C4-2B (cell line): ENCODE results near the gene ATAD2B.
"Not testable (repeated sequence)": the region's sequence is repeated elsewhere in the genome, so short reads cannot be mapped to it uniquely, and the experiment has no call there.

Experiments used
- H3K27ac ChIP-seq: fragments of 450-650 bp; 2 replicates; pipeline ENCODE4 v1.5.1; 2017
- CTCF ChIP-seq: fragments of 450-650 bp; conservative IDR thresholded peaks from 2 replicates; pipeline ENCODE4 v1.5.1; 2017; ENCODE audit warnings: mild to moderate bottlenecking
- ZFX ChIP-seq: fragments of 450-650 bp; IDR thresholded peaks from 2 replicates; pipeline ENCODE4 v1.6.1; 2017

The ATAD2B gene

GRCh38 chr2:23791030-23791429, 135.9 kb downstream of the ATAD2B start:
- no peak for TF ChIP-seq CTCF
- TF ChIP-seq ZFX: no peak
- no peak overlapping the region for H3K27ac ChIP-seq

- H3K27ac ChIP-seq: no peak overlapping the region
- no peak for TF ChIP-seq CTCF
- no peak for TF ChIP-seq ZFX
These were observed 137.9 kb downstream of the ATAD2B start for GRCh38 chr2:23789012-23789411.

DNA sequence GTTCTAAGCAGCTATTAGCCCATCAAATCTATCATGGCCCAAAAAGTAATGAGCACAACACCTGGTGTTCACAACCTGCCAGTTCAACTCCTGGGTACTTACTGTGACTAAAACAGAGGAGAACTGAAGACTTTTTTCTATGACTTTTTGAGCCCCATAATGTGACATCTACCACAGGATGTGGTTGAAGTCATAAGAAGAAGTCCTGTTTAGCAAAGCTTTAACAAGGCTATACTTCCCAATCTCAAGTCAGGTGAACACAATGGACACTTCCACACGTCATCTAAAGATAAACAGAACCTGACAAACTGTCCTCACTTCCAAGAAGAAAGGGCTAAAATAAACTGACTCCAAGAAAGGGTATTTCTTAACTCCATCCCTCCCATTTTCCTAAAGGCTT, 138.8 kb downstream of the ATAD2B start:
- H3K27ac ChIP-seq: no peak overlapping the region
- TF ChIP-seq CTCF: no peak
- TF ChIP-seq ZFX: no peak

GRCh38 chr2:23784971-23785370, 142.0 kb downstream of the ATAD2B start:
- TF ChIP-seq CTCF (no peak), ZFX (no peak)
- no peak overlapping the region for H3K27ac ChIP-seq

GRCh38 chr2:23782646-23783045, 144.3 kb downstream of the ATAD2B start:
- no peak for TF ChIP-seq CTCF
- TF ChIP-seq ZFX: no peak
- H3K27ac ChIP-seq: no peak overlapping the region

DNA sequence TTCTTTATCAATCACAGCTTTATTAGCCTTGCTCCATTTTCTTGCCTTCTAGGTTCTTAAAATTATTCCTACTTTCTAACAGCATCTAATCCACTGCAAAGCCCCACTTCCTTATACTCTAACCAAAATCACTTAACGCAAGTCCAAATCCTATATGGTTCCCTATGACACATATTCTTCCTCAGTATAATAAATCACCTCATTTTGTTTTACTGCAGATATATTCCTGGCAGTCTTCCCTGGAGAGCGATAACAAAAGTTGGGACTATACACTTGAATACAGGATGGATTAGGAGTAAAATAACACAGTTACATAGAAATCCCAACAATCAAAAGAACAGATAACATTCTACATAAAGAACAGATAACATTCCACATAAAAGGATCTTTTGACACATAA, 144.8 kb downstream of the ATAD2B start:
- TF ChIP-seq ZFX: no peak
- TF ChIP-seq CTCF: no peak
- no peak overlapping the region for H3K27ac ChIP-seq

GRCh38 chr2:23780465-23780864, 146.5 kb downstream of the ATAD2B start:
- H3K27ac ChIP-seq: not testable (repeated sequence)

GRCh38 chr2:23777826-23778225, 149.1 kb downstream of the ATAD2B start:
- no peak overlapping the region for H3K27ac ChIP-seq
- TF ChIP-seq ZFX (no peak), CTCF (no peak)
